ENCODE measurements around the gene PHF19.

- TF ChIP-seq YY1 (IDR thresholded peaks at IDR 0.05; ENCODE audit: insufficient read depth, insufficient read length) (peak; percentile 81), ZNF274 (IDR thresholded peaks at IDR 0.05; ENCODE audit: low read depth, low read length) (no peak), SUZ12 (IDR thresholded peaks at IDR 0.05; ENCODE audit: extremely low read depth, insufficient read depth, insufficient read length) (no peak)
Observed at GRCh38 chr9:120842685-120843485, 34.1 kb downstream of the PHF19 start, which contains the start of gene PSMD5.
